ENCODE results near the gene C20orf141.
"Not testable (repeated sequence)": the region's sequence is repeated elsewhere in the genome, so short reads cannot be mapped to it uniquely, and the experiment has no call there.

The C20orf141 gene, protein sequence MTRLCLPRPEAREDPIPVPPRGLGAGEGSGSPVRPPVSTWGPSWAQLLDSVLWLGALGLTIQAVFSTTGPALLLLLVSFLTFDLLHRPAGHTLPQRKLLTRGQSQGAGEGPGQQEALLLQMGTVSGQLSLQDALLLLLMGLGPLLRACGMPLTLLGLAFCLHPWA
- long read RNA-seq, donor 1: 0 reads
- long read RNA-seq, donor 2: 0 reads
- long read RNA-seq, donor 3: 0 reads
- long read RNA-seq, donor 4: 0 reads
- long read RNA-seq, donor 5: 0 reads
- long read RNA-seq, donor 6: 0 reads
- long read RNA-seq, donor 7: 0 reads
- long read RNA-seq, donor 8: 0 reads

DNA sequence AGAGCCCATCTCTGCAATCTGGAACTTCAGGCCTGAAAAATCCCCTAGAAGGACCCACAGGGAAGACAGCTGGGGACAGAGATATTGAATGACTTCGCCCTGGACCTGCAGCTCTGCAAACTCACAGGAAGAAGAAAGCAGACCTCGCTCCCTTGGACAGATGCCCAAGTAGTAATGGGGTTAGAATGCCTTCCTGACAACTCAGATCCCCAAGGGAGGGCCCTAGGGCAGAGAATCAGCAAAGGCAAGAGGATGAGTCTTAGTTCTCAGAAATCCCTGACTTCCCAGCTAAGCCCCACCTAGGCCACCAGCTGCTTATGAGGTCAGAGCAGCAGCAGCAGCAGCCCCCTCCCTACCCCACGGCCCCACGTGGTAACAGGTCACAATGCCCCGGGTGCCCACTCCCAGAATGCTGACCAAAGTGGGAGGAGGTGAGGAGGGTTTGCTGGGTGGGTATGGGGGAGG lies at the start of gene C20orf141:
TSS of gene C20orf141 (plus strand) at position 401 of the 465 bp plus-strand sequence. CDS start 198 bp downstream, outside the sequence.
- DNase-seq: no peak

DNA sequence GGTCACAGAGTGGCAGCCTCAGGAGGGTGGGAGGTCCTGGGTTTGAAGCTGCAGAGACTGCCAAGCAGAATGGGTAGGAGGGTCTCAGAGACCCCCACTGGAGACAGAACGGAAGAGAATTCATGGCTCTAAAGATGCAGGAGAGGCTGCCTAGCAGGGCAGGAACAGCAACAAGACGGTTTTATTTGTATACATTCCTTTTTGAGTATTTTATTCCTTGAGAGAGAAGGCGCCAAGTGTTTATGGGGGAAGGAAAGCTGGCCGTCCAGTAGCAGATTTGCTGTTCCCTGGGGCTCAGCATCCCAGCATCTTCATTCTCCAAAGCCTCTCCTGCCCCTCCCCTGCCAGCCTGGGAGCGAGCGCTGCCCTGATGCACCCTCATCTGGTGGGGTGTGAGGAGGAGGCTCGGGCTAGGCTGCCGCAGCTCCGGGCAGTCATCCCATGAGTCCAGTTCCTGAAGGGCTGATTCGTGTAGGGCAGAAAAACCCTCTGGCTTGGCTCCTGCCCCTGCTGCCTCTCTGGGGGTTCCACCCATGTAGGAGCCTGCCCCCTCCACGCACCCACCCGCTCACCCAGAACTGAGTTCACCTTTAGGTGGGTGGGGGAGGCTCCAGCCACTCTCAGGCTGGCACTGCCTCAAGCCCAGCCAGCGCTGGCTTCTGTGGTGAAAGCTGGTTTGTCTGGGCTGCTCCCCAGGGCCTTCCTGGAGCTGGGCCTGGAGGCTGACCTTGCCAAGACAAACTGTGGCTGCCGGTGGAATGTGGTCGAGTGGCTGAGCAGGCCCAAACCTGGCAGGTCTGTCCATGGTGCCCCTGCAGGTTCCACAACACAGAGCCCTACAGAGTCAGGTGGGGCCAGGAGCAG lies 46.8 kb upstream of the C20orf141 start:
- DNase-seq: no peak

DNA sequence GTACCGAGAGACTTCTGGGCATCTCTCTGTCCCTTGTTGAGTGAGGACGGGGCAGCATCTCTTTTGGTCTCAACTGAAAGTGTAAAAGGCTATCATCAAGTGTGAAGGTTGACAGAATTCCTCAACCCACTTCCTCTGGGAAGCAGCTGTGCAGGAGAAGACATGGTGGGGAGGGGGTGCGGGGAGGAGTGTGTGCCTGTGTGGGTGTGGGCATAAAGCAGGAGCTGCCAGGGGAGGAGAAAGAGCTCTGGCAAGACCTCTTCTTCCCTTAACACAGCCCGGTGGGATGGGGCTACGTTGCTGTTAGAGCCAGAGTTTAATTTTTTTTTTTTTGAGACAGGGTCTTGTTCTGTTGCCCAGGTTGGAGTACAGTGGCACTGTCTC lies 46.2 kb upstream of the C20orf141 start:
- no peak for DNase-seq

DNA sequence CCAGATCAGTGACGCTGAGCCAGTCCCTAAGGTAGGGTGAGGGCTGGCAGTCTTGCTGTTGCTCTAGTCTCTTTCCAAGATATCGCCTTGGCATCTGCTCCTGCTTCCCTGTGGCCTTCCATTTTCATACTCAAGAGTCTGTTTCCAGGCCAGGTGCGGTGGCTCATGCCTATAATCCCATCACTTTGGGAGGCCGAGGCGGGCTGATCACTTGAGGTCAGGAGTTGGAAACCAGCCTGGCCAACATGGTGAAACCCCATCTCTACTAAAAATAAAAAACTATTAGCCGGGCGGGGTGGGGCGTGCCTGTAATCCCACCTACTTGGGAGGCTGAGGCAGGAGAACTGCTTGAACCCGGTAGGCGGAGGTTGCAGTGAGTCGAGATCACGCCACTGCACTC lies 44.7 kb upstream of the C20orf141 start:
- DNase-seq: not testable (repeated sequence)

DNA sequence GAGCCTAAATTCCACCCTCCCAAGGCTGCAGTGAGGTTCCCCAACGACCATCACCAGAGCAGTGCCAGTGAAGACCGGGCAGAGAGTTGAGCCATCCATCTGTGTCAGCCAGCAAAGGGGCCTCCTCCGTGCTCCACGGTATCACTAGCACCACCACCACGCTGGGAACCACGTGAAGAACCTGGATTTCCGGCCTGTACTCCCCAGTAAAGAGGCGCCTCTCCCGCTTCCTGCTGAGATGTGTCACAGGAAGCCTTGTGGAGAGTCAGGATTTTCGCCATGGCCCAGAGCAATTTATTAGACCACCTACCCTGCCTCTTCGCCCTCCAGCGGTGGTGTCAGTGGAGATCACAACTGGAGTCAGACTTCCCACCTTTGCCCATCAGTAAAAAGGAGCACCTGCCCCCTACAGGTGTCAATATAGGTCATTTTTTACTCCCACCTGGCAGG lies 43.1 kb upstream of the C20orf141 start:
- DNase-seq: no peak

DNA sequence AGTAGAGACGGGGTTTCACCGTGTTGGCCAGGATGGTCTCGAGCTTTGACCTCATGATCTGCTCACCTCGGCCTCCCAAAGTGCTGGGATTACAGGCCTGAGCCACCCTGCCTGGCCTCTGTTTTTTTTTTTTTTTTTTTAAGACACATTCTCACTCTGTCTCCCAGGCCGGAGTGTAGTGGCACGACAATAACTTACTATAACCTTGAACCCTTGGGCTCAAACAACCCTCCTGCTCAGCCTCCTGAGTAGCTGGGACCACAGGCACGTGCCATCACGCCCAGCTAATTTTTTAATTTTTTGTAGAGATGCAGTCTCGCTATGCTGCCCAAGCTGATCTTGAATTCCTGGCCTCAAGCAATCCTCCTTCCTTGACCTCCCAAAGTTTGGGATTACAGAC lies 41.0 kb upstream of the C20orf141 start:
- no peak for DNase-seq

DNA sequence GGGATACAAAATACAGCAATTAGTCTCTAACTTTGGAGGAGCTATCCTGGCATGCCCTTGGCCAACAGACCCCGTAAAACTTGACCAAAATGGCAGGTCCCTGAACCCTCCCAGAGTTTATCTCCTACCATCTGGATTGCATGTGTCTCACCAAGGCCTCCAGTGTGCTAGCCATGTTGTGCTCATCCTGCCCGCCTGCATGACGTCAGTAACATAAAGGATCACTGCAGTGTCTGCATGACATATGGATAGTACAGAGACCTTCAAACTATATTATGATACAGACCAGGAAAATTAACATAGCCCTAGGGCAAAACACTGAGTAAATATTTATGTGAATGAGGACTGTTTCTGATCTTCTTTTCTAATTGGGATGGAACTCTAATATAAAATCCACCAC lies 39.6 kb upstream of the C20orf141 start:
- DNase-seq: no peak

DNA sequence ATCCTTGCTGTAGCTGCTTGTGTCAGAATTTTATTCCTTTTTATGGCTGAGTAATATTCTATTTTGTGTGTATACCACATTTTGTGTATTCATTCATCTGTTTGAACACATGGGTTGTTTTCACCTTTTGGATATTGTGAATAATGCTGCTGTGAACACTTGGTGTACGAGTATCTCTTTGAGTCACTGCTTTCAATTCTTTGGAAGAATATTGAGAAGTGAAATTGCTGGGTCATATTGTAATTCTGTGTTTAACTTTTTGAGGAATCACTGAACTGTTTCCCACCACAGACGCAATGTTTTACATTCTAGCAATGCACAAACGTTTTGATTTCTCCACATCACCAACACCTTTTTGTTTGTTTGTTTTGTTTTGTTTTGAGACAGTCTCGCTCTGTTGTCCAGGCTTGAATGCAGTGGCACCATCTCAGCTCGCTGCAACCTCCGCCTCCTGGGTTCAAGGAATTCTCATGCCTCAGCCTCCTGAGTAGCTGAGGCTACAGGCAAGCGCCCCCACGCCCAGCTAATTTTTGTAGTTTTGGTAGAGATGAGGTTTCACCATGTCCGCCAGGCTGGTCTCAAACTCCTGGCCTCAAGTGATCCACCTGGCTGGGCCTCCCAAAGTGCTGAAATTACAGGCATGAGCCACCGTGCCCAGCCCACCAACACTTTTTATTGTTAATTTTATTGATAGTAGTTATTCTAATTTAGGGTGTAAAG lies 36.0 kb upstream of the C20orf141 start:
- no peak for DNase-seq

DNA sequence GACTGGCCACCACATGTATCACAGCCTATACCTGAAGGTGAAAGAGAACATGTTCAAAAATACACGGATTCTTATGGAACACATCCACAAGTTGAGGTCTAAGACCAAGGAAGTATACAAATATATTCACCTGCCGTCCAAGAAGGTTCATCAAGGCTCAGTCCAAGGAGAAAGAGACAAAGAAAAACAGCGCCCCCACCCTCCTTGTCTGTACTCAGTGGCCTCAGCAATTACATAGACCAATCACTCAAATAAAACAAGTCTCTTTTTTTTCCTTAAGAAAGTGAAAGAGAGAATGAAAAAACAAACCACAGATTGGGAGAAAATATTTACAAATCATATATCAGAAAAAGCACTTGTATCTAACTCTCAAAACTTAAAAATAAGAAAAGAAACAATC lies 33.8 kb upstream of the C20orf141 start:
- no peak for DNase-seq

DNA sequence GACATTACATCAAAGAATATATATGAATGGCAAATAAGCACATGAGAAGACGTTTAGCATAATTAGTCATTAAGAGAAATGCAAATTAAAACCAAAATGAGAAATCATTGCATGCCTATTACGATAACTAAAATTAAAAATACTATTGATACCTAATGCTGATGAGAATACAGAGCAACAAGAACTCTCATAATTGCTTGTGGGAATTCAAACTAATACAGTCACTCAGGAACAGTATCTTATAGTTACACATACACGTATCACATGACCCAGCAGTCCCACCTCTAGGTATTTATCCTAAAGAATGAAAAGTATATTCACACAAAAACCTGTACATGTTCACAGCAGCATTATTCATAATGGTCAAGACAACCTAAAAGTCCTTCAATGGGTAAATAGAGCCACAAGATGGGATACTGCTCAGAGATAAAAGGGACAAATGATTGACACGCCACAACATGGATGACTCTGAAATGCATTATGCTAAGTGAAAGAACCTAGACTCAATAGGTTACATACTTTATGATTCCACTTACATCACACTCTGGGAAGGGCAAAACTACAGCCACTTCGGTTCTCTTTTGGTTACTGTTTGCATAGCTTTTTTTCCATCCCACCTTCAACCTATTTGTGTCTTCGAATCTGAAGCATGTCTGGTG lies 30.8 kb upstream of the C20orf141 start:
- no peak for DNase-seq

DNA sequence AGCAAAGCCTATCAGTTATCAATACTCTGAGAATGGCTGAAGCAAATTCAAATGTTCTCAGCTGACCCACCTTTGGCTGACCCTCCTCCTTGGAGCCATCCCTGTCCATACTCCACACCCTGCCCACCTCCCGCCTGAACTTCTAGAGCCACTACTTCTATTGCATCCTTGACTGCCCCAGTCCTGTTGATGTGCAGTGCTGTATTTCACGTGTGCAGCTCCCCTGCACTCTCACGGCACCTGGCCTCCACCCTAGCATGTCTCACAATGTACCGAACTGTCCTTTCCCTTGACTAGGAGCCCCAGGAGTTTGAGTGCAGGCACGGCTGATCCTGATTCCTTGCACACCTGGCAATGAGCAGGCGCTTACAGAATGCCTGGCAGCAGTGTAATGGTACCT lies 21.3 kb upstream of the C20orf141 start:
- no peak for DNase-seq

DNA sequence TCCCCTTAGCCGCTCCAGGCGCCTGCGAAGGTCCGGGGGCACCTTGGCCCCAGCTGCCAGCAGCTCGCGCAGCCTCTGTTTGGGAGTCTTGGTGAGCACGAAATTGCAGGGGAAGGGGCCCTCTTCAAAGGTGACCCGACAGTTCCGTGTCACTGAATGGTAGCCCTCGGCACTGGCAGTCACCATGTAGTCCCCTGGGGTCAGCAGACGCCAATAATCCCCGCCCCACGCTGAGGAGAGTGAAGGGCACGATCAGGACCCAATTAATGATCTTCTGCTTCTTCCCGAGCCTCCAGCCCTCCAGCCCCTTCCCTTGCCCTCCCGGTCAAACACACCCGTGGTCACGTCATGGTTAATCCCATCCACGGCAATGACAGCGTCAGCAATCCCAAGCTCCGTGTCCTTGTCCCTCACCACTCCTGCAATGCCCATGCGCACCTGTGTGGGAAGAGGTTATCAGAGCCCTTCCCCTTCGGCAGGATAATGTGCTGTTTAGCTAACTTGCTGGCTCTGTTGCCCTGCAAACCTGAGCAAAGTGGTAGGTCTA lies 20.5 kb upstream of the C20orf141 start:
- DNase-seq: no peak

DNA sequence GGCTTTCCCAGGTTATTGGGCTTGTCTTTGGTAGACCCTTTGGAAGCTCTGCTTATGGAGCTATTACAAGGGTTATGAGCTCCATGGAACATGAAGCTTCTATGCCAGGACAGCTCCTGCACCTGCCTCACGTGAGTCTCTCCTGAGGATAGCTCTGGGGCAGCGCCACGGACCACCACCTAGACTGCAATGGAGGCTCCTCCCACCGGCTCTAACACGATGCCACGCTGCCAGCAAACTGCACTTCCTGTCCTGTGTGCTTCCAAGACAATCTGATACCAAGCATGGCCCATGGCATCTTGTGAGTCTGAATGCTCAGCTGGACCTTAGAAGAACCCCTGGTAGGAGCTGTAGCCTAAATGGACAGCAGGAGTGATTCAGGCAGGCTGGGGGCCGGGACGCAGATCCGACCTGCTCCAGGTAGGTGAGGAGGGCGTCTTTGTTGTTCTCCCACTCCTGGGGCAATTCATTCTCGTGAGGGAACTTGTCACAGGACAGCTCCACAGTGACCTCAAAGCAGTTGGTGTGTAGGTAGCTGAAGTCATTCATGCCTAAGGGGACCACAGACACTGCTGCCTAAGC lies 19.8 kb upstream of the C20orf141 start:
- no peak for DNase-seq

DNA sequence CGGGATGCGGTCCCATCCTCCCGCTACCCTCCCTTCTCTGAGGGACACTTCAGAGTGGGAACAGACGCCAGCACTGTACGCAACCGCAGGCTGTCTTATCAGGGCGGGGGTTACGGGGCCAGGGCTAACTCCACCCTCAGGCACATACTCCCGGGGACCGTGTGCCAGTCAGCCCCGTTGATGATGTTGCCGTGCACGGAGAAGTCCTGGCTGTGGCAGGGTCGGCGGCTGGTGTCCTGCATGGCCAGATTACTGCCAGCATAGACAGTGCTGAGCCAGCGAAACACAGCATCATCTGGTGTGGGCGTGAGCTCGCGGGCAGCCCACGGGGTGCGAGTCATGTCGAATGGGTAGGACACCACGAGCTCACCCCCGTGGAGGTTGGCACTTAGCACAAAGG lies 19.3 kb upstream of the C20orf141 start:
- DNase-seq: no peak

DNA sequence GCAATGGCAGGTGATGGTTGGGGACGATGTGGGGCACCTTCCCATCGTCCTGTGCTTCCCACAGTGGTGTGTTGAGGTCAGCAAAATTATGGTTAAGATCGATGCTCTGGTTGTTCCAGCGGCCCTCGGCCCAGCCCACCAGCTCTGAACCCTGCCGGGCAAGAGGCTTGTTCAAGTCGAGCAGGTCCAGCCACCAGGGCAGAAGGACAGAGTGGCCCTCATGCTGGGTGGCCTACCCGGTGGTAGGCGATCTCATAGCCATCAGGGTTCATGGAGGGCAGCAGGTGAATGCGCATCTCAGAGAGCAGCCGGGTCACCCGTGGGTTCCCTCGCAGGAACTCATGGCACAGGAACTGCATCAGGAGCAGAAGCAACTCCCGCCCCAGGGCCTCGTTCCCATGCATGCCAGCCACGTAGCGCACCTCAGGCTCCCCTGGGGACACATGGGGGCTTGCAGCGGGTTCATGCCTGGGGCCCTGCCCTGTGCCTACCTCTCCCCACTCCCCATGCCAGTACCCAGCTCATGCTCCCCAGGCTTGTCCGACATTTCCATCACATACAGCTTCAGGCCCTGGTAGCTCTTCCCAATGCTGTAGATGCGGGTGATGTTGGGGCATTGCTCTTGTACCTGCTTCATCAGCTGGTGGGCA lies 18.7 kb upstream of the C20orf141 start:
- no peak for DNase-seq

DNA sequence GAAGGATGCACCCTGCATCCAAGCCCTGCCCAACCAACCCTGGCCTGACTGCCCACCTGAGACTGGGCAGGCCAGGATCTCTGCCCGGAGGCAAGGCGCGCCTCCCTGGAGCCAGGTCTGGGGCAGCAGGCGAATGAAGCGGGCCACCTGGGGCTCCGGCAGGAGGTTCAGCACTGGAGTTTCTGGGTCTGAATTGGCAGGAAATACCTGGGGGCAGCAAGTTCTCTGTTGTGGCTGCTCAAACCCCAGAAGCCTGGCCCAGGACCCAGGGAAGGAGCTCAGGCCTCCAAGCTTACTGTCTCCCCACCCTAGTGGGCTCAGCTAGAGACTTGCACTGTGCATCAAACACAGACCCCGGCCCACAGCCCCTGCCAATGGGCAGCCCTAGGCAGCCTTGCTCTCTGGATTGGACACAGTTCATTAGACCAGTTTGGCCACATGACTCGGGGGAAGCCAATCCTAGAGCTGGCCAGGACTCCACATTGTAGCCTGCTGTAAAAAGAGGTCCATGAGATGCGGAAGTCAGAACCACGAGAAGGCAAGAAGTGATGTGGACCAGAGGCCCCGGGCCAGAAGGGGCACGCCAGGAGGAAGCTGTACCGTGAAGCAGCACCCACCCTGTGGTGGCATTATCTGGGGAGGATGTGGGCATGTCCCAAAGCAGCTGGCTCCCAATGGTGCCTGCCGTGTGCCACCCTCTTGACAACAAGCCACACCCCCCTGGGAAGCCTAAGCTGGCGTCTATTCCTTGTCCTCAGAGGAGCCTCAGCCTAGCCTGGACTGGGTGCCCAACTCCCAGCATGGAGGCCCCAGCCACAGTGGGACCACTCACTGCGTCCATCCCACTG lies 17.4 kb upstream of the C20orf141 start:
- no peak for DNase-seq

DNA sequence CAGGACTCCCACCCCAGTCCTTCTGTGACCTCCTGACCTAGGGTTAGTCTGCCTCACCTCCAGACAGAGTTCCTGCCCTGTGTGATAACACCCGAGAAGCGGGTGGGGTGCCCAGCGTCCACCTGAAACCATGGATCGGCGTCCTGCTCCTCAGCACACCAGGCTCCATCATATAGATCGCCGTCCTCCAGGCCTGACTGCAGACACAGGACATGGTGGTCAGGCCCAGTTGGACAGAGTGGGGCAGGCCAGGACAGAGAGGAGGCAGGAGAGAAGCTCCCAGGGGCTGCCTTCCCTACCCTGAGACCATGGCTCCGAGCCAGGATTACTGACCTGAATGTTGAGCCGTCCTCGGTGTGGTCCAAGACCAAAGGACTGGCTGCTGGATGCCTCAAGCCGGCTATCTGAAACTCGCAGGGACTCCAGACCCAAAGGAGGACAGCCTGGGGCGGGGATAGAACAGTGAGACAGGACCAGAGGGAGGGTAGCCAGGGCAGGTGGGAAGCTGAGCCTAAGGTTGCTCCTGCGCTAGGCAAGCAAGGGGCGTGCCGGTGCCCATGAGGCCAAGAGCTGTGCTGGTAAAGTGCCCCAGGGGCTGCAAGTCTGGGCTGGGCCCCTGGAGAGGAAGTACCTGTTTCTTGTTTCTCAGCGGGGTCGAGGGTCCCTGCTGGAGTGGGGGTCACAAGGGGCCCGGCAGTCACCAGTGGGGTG lies 16.5 kb upstream of the C20orf141 start:
- no peak for DNase-seq

DNA sequence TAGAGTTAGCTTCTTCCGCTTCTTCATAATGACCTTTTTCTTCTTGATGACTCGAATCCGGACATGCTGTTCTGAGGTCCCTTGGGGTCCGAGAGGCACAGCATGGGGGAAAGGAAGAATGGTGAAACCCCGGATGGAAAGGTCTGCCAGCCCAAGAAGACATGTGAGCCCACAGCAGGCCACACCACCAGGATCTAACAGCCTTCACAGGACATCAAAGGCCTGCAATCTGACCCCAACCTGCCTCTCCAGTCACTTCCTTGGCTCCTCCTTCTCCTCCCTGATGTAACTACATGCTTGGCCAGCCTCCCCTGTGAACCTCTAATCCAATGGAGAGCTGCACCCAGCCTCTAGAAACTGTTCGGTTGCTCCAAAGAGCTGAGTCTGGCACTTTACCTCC lies 16.0 kb upstream of the C20orf141 start:
- DNase-seq: no peak

DNA sequence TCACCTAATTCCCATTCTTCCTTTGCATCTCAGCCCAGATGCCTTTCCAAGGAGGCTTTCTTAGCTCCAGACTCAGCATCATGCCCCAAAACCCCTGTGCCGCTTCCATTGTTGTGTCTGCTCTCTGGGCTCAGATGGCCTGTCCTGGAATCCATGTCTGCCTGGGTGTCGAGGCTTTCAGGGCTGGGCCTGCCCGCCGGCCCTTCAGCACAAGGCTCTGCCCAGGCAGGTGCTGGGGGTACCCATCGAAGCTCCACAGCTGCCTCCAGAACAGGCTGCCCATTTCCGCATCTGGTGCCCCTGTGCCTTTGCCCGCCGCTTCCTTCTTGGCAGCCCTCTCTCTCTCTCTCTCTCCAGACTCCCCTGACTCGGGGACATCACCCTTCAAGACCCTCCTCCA lies 15.5 kb upstream of the C20orf141 start:
- no peak for DNase-seq
